Thymus (tissue), 11 donors: Measurements from ENCODE around the gene NIPAL4. TPM values are rescaled to one million over a fixed set of nuclear protein-coding genes. Genes with fewer than 3 reads are reported as not detected.

Experiments
- DNase-seq, 9 donors: peaks; one replicate each; pipeline ENCODE4 v3.0.0-alpha.2; 2013; ENCODE audit warnings: low spot score in 9 of 9, low read depth in 6 of 9, missing footprints in 1 of 9
- H3K27ac ChIP-seq, 2 donors: one replicate each; pipeline ENCODE4 v1.5.1; 2013; ENCODE audit warnings: control low read depth in 1 of 2, low read depth in 1 of 2, low read length in 1 of 2, mild to moderate bottlenecking in 1 of 2, moderate library complexity in 1 of 2
- H3K27me3 ChIP-seq, 2 donors: one replicate each; pipeline ENCODE4 v1.5.1; 2013; ENCODE audit warnings: low read length in 1 of 2; ENCODE audit not compliant: control insufficient read depth in 2 of 2, insufficient read depth in 1 of 2
- H3K36me3 ChIP-seq, 2 donors: one replicate each; pipeline ENCODE4 v1.5.1; 2013; ENCODE audit warnings: low read length in 1 of 2, mild to moderate bottlenecking in 1 of 2, moderate library complexity in 1 of 2; ENCODE audit not compliant: control insufficient read depth in 2 of 2, insufficient read depth in 2 of 2
- H3K4me1 ChIP-seq, 2 donors: one replicate each; pipeline ENCODE4 v1.5.1; 2013; ENCODE audit warnings: low read length in 2 of 2; ENCODE audit not compliant: control insufficient read depth in 2 of 2, insufficient read depth in 2 of 2
- H3K4me3 ChIP-seq, 2 donors: one replicate each; pipeline ENCODE4 v1.5.1; 2013; ENCODE audit warnings: low read length in 2 of 2, control low read depth in 1 of 2, mild to moderate bottlenecking in 1 of 2
- H3K9me3 ChIP-seq, 2 donors: one replicate each; pipeline ENCODE4 v1.5.1; 2013; ENCODE audit warnings: low read length in 1 of 2, mild to moderate bottlenecking in 1 of 2; ENCODE audit not compliant: control insufficient read depth in 2 of 2, insufficient read depth in 1 of 2
- WGBS: extraction: QIAGEN DNeasy Blood & Tissue Kit; methylation state at CpG from one replicate; pipeline ENCODE4 v1.1.7; 2013; 5-methylcytosine and 5-hydroxymethylcytosine counted together
- polyA plus RNA-seq: library from polyadenylated mRNA; stranded (reverse); fragments of 200-250 nt; gene quantifications from one replicate; pipeline ENCODE4 v1.2.3, GENCODE V29; 2013
- total RNA-seq: library from RNA; stranded (reverse); fragments of 120-200 nt; gene quantifications from one replicate; pipeline ENCODE4 v1.2.4, GENCODE V29; 2013
- donor health status: healthy.

The NIPAL4 gene
- total and polyA plus RNA-seq, 2 donors: 0.14 to 6.1 TPM

- no peak overlapping the region for H3K27ac ChIP-seq
- H3K9me3 ChIP-seq: no peaks in the 10 kb centered on the region
- H3K4me1 ChIP-seq: no peaks in the 10 kb centered on the region
- DNase-seq: no peak
- H3K27me3 ChIP-seq: no peaks in the 10 kb centered on the region
- H3K4me3 ChIP-seq: no peak overlapping the region
- no peaks in the 10 kb centered on the region for H3K36me3 ChIP-seq
- 96% methylated on average over 7 of the region's 7 CpGs for WGBS
These were observed 9.7 kb downstream of the NIPAL4 start for GRCh38 chr5:157469687-157470086.

DNA sequence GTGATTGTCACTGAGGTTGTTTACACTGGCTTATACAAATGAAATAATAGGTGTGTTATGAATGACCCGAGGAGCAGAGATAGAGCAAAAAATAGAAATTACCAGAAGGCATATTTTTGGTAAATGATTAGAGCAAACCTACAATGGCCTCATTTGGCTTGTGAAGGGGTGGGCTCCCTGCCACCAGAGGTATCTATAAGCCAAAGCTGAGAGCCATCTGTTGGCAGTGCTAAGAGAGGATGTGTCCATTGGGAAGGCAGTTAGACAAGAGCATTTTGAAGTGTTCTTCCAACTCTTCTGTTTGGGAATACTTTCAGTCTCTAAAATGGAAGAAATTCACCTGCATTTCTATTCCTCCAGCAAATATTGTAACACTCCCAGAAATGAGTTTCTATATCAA lies 10.6 kb downstream of the NIPAL4 start:
- Histone ChIP-seq H3K36me3 (no peaks in the 10 kb centered on the region), H3K27me3 (no peaks in the 10 kb centered on the region), H3K27ac (no peak overlapping the region), H3K4me3 (no peak overlapping the region), H3K4me1 (no peaks in the 10 kb centered on the region), H3K9me3 (no peaks in the 10 kb centered on the region)
- DNase-seq: no peak
- WGBS: 95% methylated on average over 1 of the region's 1 CpG

DNA sequence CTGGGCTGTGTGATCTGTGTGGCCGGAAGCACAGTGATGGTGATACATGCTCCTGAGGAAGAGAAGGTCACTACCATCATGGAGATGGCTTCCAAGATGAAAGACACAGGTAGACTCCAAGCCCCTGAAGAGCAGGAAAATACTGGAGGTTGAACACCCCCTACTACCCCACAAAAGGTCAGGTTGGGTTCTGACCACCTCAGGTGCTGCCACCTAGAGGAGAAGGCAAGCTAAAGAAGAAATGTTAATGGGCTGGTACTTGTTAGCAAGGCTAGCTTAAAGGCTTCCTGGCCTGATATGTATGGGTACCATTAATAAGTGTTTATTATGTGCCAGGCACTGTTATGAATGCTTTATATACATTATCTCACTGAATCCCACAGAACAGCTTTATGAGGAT lies 11.7 kb downstream of the NIPAL4 start:
- DNase-seq: no peak
- 98% methylated on average over 1 of the region's 1 CpG for WGBS

GRCh38 chr5:157473383-157474320 lies 13.6 kb downstream of the NIPAL4 start:
- WGBS: 91% methylated on average over 7 of the region's 7 CpGs
- H3K36me3 ChIP-seq: no peaks in the 10 kb centered on the region
- no peak for DNase-seq
- no peaks in the 10 kb centered on the region for H3K27me3 ChIP-seq
- no peak overlapping the region for H3K4me3 ChIP-seq
- no peaks in the 10 kb centered on the region for H3K9me3 ChIP-seq
- no peaks in the 10 kb centered on the region for H3K4me1 ChIP-seq
- H3K27ac ChIP-seq: no peak overlapping the region

More for the DNA sequence above, 11.7 kb downstream of the NIPAL4 start:
- no peak overlapping the region for H3K4me3 ChIP-seq
- H3K9me3 ChIP-seq: no peaks in the 10 kb centered on the region
- H3K27me3 ChIP-seq: no peaks in the 10 kb centered on the region
- no peaks in the 10 kb centered on the region for H3K4me1 ChIP-seq
- H3K27ac ChIP-seq: no peak overlapping the region
- no peaks in the 10 kb centered on the region for H3K36me3 ChIP-seq

- no peaks in the 10 kb centered on the region for H3K9me3 ChIP-seq
- peaks cover 0 to 3% of the 10 kb centered on the region in 2 donors for H3K36me3 ChIP-seq
- no peak for DNase-seq
- no peaks in the 10 kb centered on the region for H3K27me3 ChIP-seq
- H3K27ac ChIP-seq: no peak overlapping the region
- H3K4me1 ChIP-seq: peaks cover 0 to 4% of the 10 kb centered on the region in 2 donors
- H3K4me3 ChIP-seq: no peak overlapping the region
- 97% methylated on average over 3 of the region's 3 CpGs for WGBS
These were observed 15.4 kb downstream of the NIPAL4 start for GRCh38 chr5:157475432-157475831.

DNA sequence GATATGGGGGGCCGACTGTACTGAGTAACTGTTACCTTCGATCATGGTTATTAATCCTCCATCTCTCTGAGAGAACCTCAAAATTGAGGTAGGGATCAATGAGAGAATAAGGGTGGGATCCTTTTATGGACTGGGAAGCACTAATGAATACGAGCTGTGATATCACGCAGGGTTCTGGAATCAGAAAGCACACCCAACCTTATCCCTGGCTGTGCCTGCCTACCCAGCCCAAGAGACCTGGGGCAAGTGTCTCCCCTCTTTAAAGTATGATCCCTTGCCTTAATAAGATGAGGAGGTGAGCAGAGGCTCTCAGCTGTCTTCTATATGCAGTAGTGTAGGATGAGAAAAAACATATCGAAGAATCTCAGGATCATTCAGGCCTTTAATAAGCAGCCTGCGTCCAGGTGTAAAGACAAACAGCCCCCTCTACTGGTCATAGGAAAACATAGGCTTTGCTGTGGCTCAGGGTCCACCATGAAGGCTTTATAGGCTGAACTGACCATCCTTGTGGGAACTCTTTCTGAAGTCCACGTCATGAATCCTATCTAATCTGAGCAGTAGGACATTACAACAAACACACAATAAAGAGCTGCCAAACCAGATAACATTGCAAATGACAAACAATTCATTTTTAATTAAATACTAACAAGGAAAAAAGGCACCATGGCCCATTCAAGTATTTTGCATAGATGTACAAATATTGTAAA lies 16.8 kb downstream of the NIPAL4 start:
- Histone ChIP-seq H3K4me1 (peaks cover 4 to 16% of the 10 kb centered on the region in 2 donors), H3K4me3 (no peak overlapping the region), H3K9me3 (no peaks in the 10 kb centered on the region), H3K36me3 (peaks cover 0 to 3% of the 10 kb centered on the region in 2 donors), H3K27me3 (no peaks in the 10 kb centered on the region), H3K27ac (no peak overlapping the region)
- peak in 2 of 9 donors; percentile 33 to 52 for DNase-seq
- WGBS: 80% methylated on average over 7 of the region's 7 CpGs

DNA sequence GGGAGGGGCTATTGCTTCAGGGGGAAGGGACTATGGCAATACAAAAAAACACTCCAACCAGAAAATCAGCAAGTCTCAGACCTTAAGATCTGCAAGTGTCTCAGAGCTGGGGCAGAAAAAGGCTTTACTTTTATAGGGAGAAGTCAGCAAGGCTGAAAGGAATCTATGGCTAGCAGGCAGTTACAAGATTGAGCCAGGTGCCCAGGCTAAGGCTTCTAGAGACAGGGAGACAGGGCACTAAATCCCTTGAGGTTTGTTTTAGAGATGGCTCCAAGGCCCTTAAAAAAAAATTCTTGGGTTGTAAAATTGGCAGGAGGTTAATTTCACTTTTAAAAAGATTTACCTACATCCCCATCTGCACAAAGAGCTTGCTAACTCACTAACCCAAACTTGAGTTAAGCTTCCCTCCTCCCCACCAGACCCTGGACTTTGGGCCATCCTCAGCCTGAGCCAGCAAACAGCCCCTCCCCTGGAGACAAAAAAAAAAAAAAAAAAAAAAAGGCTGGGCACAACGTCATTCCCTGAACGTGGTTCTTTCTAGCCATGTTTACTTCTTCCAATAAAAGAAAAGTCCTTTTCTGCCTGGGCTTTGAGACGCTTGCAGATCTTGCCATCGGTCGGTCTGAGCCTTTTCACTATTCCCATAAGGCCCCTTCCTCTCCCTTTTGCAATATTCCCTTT lies 17.9 kb downstream of the NIPAL4 start:
- no peaks in the 10 kb centered on the region for H3K9me3 ChIP-seq
- no peaks in the 10 kb centered on the region for H3K27me3 ChIP-seq
- DNase-seq: no peak
- WGBS: 88% methylated on average over 5 of the region's 5 CpGs
- peaks cover 4 to 16% of the 10 kb centered on the region in 2 donors for H3K4me1 ChIP-seq
- H3K36me3 ChIP-seq: peaks cover 0 to 3% of the 10 kb centered on the region in 2 donors
- no peak overlapping the region for H3K27ac ChIP-seq
- no peak overlapping the region for H3K4me3 ChIP-seq

DNA sequence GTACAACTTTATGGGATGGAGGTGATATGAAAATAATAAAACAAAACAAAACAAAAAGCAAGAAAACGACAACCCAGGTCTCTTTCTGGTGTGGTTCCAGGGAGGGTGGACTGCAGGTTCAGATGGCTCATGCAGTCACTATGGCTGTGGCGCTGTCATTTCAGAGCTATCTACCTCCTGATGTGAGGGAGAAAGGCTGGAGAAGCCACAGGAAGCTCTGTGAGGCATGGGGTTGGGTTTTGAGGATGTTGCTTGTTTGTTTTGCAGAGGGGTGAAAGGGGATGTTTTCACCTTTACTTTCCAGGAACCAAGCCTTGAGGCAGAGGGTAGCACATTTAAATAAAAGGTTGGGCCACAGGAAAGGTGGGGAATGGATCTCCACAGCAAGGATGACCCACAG lies 18.7 kb downstream of the NIPAL4 start:
- no peak for DNase-seq
- Histone ChIP-seq H3K36me3 (peaks cover 0 to 3% of the 10 kb centered on the region in 2 donors), H3K27ac (no peak overlapping the region), H3K4me3 (no peak overlapping the region), H3K4me1 (peaks cover 4 to 16% of the 10 kb centered on the region in 2 donors), H3K9me3 (no peaks in the 10 kb centered on the region), H3K27me3 (no peaks in the 10 kb centered on the region)
- 88% methylated on average over 2 of the region's 2 CpGs for WGBS

- H3K27ac ChIP-seq: no peak overlapping the region
- H3K9me3 ChIP-seq: no peaks in the 10 kb centered on the region
- no peak overlapping the region for H3K4me3 ChIP-seq
- DNase-seq: no peak
- no peaks in the 10 kb centered on the region for H3K27me3 ChIP-seq
- H3K4me1 ChIP-seq: peaks cover 4 to 17% of the 10 kb centered on the region in 2 donors
- H3K36me3 ChIP-seq: peaks cover 0 to 3% of the 10 kb centered on the region in 2 donors
- 96% methylated on average over 4 of the region's 4 CpGs for WGBS
These were observed 19.2 kb downstream of the NIPAL4 start for GRCh38 chr5:157479166-157479565.
